Natural killer cell (primary cell): ENCODE results near the gene TENM4. TPM values are rescaled to one million over a fixed set of nuclear protein-coding genes. Genes with fewer than 3 reads are reported as not detected.

Experiments
- ATAC-seq, 3 donors: fragments of 150-1000 bp in 2 of 3; fragments of 200-7000 bp in 1 of 3; cut with Tn5 transposase; 1 replicate in 1 of 3; 2 replicates in 2 of 3; pipeline ENCODE4 v1.10.0; 2021; ENCODE audit warnings: mild to moderate bottlenecking in 2 of 3, moderate library complexity in 2 of 3
- DNase-seq, 2 donors: peaks; one replicate each; pipeline versions ENCODE4 v3.0.0 to v3.0.0-alpha.2; 2013 to 2021; ENCODE audit warnings: mixed read lengths in 1 of 2
- H3K27ac ChIP-seq: one replicate; pipeline ENCODE4 v1.5.1; 2013; ENCODE audit warnings: mild to moderate bottlenecking, low read length
- H3K27me3 ChIP-seq: one replicate; pipeline ENCODE4 v1.6.1; 2013; ENCODE audit warnings: low read length; ENCODE audit not compliant: control insufficient read depth, insufficient read depth
- H3K36me3 ChIP-seq: one replicate; pipeline ENCODE4 v1.6.1; 2013; ENCODE audit warnings: low read length; ENCODE audit not compliant: control insufficient read depth, insufficient read depth
- H3K4me1 ChIP-seq: one replicate; pipeline ENCODE4 v1.6.1; 2013; ENCODE audit warnings: low read length; ENCODE audit not compliant: control insufficient read depth, insufficient read depth
- H3K4me3 ChIP-seq: one replicate; pipeline ENCODE4 v1.5.1; 2013; ENCODE audit warnings: low read length
- H3K9me3 ChIP-seq: one replicate; pipeline ENCODE4 v1.6.1; 2013; ENCODE audit warnings: low read length; ENCODE audit not compliant: control insufficient read depth, insufficient read depth
- H3K27ac Mint-ChIP-seq, 2 donors: one replicate each; pipeline ENCODE4 v1.8.0; 2022; ENCODE audit warnings: mild to moderate bottlenecking in 2 of 2, mixed read lengths in 2 of 2, moderate library complexity in 1 of 2
- H3K27me3 Mint-ChIP-seq, 2 donors: one replicate each; pipeline ENCODE4 v1.8.0; 2022; ENCODE audit warnings: low read depth in 2 of 2, mixed read lengths in 2 of 2
- H3K36me3 Mint-ChIP-seq: one replicate; pipeline ENCODE4 v1.8.0; 2022; ENCODE audit warnings: mixed read lengths
- H3K4me1 Mint-ChIP-seq, 2 donors: one replicate each; pipeline ENCODE4 v1.8.0; 2022; ENCODE audit warnings: mixed read lengths in 2 of 2
- H3K4me3 Mint-ChIP-seq: one replicate; pipeline ENCODE4 v1.8.0; 2022; ENCODE audit warnings: mild to moderate bottlenecking, moderate library complexity, mixed read lengths
- H3K9me3 Mint-ChIP-seq, 2 donors: one replicate each; pipeline ENCODE4 v1.8.0; 2022; ENCODE audit warnings: mixed read lengths in 2 of 2
- WGBS: methylation state at CpG from one replicate; pipeline ENCODE4 v1.1.7; 2013; ENCODE audit warnings: missing lambda C conversion rate; ENCODE audit not compliant: insufficient coverage; 5-methylcytosine and 5-hydroxymethylcytosine counted together
- intact Hi-C: fragments of 100-400 bp; cut with micrococcal nuclease; formaldehyde crosslinking; loops from one replicate; pipeline ENCODE4 v1.14.2; 2022
- total RNA-seq, 4 donors: library from RNA; stranded (reverse); fragments of 120-200 nt in 1 of 4; gene quantifications; one replicate each; pipeline versions ENCODE4 v1.2.3 to v1.2.4, GENCODE V29; 2013 to 2022
- TF ChIP-seq, protein P1 (sequence below): fragments of 200-600 bp; IDR thresholded peaks from one replicate; pipeline ENCODE4 v1.8.0; 2022; ENCODE audit warnings: antibody characterized with exemption

TENM4 gene
- total RNA-seq, 3 donors from 2014 or later (not counting 1 experiment from before 2014, with no cell fraction given), result 0.63 to 0.75 TPM; not detected in 1

DNA sequence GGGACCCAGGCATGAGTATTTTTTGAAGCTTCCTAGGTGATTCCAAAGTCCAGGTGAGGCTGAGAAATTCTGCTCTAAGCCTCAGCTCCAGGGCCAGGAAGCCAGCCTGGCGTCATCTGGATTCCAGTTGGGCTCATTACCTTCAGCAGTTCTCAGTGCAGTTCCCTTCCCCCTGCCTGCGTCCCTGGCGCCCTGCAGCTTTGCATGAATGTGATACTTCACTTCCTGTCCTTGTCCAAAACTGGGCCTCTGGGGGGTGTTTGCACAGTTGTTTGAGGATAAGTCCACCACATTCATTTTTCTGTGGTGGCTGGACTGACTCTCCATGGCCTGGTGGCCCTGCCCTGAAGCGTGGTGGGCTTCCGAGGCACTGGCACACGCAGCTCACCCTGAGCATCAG, 98.1 kb downstream of the TENM4 start:
- Histone ChIP-seq H3K4me1 (no peaks in the 10 kb centered on the region), H3K9me3 (no peaks in the 10 kb centered on the region), H3K27me3 (no peaks in the 10 kb centered on the region), H3K36me3 (no peaks in the 10 kb centered on the region), H3K27ac (no peak overlapping the region), H3K4me3 (no peak overlapping the region)
- H3K27ac Mint-ChIP-seq, result no peak overlapping the region
- no peak overlapping the region for H3K4me3 Mint-ChIP-seq
- H3K36me3 Mint-ChIP-seq, result no peaks in the 10 kb centered on the region
- intact Hi-C loops, result no loop called here
- H3K27me3 Mint-ChIP-seq, result no peaks in the 10 kb centered on the region
- TF ChIP-seq, protein P1, sequence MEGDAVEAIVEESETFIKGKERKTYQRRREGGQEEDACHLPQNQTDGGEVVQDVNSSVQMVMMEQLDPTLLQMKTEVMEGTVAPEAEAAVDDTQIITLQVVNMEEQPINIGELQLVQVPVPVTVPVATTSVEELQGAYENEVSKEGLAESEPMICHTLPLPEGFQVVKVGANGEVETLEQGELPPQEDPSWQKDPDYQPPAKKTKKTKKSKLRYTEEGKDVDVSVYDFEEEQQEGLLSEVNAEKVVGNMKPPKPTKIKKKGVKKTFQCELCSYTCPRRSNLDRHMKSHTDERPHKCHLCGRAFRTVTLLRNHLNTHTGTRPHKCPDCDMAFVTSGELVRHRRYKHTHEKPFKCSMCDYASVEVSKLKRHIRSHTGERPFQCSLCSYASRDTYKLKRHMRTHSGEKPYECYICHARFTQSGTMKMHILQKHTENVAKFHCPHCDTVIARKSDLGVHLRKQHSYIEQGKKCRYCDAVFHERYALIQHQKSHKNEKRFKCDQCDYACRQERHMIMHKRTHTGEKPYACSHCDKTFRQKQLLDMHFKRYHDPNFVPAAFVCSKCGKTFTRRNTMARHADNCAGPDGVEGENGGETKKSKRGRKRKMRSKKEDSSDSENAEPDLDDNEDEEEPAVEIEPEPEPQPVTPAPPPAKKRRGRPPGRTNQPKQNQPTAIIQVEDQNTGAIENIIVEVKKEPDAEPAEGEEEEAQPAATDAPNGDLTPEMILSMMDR, result no peak
- WGBS, result 50% methylated on average over 6 of the region's 6 CpGs
- H3K4me1 Mint-ChIP-seq, result no peaks in the 10 kb centered on the region
- H3K9me3 Mint-ChIP-seq, result peaks cover 0 to 3% of the 10 kb centered on the region in 2 donors
- no peak for DNase-seq
- no peak for ATAC-seq

DNA sequence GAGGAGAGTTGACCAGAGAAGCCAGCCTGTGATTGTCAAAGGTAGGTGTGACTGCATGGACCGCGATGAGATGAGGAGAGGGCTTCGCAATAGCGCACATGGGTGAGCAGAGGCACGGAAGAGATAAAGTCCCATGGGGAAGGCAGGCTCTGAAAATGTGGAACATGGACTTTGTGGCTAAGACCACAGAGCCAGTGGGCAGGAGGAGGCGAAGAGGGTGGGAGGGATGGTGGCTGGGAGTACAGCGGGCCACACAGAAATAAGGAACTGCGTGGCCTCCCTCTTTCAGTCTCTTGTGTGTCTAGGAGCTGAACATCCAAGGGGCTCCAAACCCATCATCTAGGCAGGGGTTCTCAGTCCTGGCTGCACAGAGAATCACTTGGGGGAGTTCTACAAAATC, 98.6 kb downstream of the TENM4 start:
- TF ChIP-seq, protein P1, result no peak
- Histone ChIP-seq H3K27ac (no peak overlapping the region), H3K36me3 (no peaks in the 10 kb centered on the region), H3K4me1 (no peaks in the 10 kb centered on the region), H3K9me3 (no peaks in the 10 kb centered on the region), H3K4me3 (no peak overlapping the region), H3K27me3 (no peaks in the 10 kb centered on the region)
- H3K9me3 Mint-ChIP-seq, result peaks cover 0 to 3% of the 10 kb centered on the region in 2 donors
- no peak for DNase-seq
- H3K4me1 Mint-ChIP-seq, result no peaks in the 10 kb centered on the region
- no peaks in the 10 kb centered on the region for H3K27me3 Mint-ChIP-seq
- intact Hi-C loops, result no loop called here
- no peak overlapping the region for H3K27ac Mint-ChIP-seq
- whole genome bisulfite sequencing, result 75% methylated on average over 8 of the region's 8 CpGs
- no peaks in the 10 kb centered on the region for H3K36me3 Mint-ChIP-seq
- no peak for ATAC-seq
- no peak overlapping the region for H3K4me3 Mint-ChIP-seq

DNA sequence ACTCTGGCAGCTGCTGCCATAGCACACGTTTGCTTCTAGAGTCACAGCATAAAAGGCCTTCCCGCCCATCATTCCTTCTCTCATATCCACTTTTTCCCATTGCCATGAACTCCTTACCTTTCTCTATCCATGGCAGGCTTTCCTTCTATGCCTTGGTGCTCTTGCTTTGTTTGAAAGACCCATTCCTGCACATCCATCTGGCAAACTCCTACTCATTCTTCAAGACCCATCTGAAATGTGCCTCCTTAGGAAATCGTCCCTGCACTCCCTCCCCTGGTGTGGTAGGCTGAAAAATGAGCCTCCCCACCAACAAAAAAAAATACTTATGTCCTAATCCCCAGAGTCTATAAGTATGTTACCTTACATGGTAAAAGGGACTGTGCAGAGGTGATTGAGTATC, 100.3 kb downstream of the TENM4 start:
- no peak overlapping the region for H3K4me3 Mint-ChIP-seq

More for the DNA sequence above, 100.3 kb downstream of the TENM4 start:
- H3K36me3 Mint-ChIP-seq, result no peaks in the 10 kb centered on the region
- H3K27me3 Mint-ChIP-seq, result no peaks in the 10 kb centered on the region
- ATAC-seq (no peak), DNase-seq (no peak)
- Histone ChIP-seq H3K4me1 (no peaks in the 10 kb centered on the region), H3K36me3 (no peaks in the 10 kb centered on the region), H3K27me3 (no peaks in the 10 kb centered on the region), H3K27ac (no peak overlapping the region), H3K4me3 (no peak overlapping the region), H3K9me3 (no peaks in the 10 kb centered on the region)
- H3K9me3 Mint-ChIP-seq, result peaks cover 0 to 3% of the 10 kb centered on the region in 2 donors
- H3K27ac Mint-ChIP-seq, result no peak overlapping the region
- intact Hi-C loops, result no loop called here
- TF ChIP-seq, protein P1, result no peak
- H3K4me1 Mint-ChIP-seq, result no peaks in the 10 kb centered on the region
- whole genome bisulfite sequencing, result 57% methylated on average over 3 of the region's 3 CpGs
